Esophagus squamous epithelium (tissue), 5 donors: ENCODE data around the gene CSGALNACT2. TPM values are rescaled to one million over a fixed set of nuclear protein-coding genes. Genes with fewer than 3 reads are reported as not detected.

Experiments used
- DNase-seq: peaks from one replicate; lab custom pipeline; 2025; lab: John Stamatoyannopoulos, UW
- H3K27ac ChIP-seq, 4 donors: fragments of 200-600 bp; sonication (generic); one replicate each; pipeline ENCODE4 v1.5.1; 2016 to 2019; ENCODE audit warnings: mild to moderate bottlenecking in 1 of 4
- H3K27me3 ChIP-seq, 4 donors: fragments of 200-600 bp; sonication (generic); 1 replicate in 3 of 4; 2 replicates in 1 of 4; pipeline versions ENCODE4 v1.5.1 to v1.6.0; 2017 to 2021; ENCODE audit warnings: antibody characterized with exemption in 1 of 4
- H3K36me3 ChIP-seq, 3 donors: fragments of 200-600 bp; sonication (generic); one replicate each; pipeline ENCODE4 v1.5.1; 2016 to 2019
- H3K4me1 ChIP-seq, 3 donors: fragments of 200-600 bp; sonication (generic); one replicate each; pipeline ENCODE4 v1.5.1; 2017 to 2019
- H3K4me3 ChIP-seq, 4 donors: fragments of 200-600 bp; sonication (generic); 1 replicate in 3 of 4; 2 replicates in 1 of 4; pipeline ENCODE4 v1.5.1; 2016 to 2019; ENCODE audit warnings: mild to moderate bottlenecking in 2 of 4, moderate library complexity in 1 of 4
- H3K9me3 ChIP-seq, 3 donors: fragments of 200-600 bp; sonication (generic); one replicate each; pipeline ENCODE4 v1.5.1; 2016 to 2019
- CTCF ChIP-seq, 6 experiments: fragments of 450-650 bp in 4 of 6; fragments of 200-600 bp in 2 of 6; sonication (generic) in 2 of 6; IDR thresholded peaks; one replicate each; pipeline ENCODE4 v1.5.1; 2016 to 2019; ENCODE audit warnings: antibody characterized with exemption in 6 of 6, mild to moderate bottlenecking in 4 of 6, moderate library complexity in 4 of 6
- POLR2A ChIP-seq, 4 donors: fragments of 450-650 bp; IDR thresholded peaks; one replicate each; pipeline ENCODE4 v1.6.1; 2017; ENCODE audit warnings: antibody characterized with exemption in 4 of 4, mild to moderate bottlenecking in 4 of 4, moderate library complexity in 3 of 4
- WGBS, 2 donors: methylation state at CpG; one replicate each; pipeline ENCODE4 v1.1.5; 2018; 5-methylcytosine and 5-hydroxymethylcytosine counted together
- intact Hi-C: fragments of 100-400 bp; cut with DNase I; formaldehyde crosslinking; loops from one replicate; pipeline ENCODE4 v1.15.0; 2022
- total RNA-seq, 4 donors: library from RNA; depleted of rRNA; stranded (reverse); fragments of >200 nt; gene quantifications; one replicate each; pipeline ENCODE4 v1.1.0, GENCODE V29; 2016
- donor health status: DM: yes; HTN: yes; CAD: no.

Gene CSGALNACT2
- total RNA-seq, 4 donors from 2014 or later: 2.8 to 18.5 (median 6.8) TPM

- intact Hi-C loops: no loop called here
- DNase-seq: no peak
- 58 to 70% methylated on average over 2 of the region's 2 CpGs for WGBS, 2 donors
- H3K36me3 ChIP-seq: no peaks in the 10 kb centered on the region
- H3K4me3 ChIP-seq: no peak overlapping the region
- H3K27ac ChIP-seq: no peak overlapping the region
- peaks cover 0 to 26% (median 12%) of the 10 kb centered on the region in 3 donors for H3K4me1 ChIP-seq
- TF ChIP-seq CTCF (IDR thresholded peaks at IDR 0.05) (no peak), POLR2A (IDR thresholded peaks at IDR 0.05) (no peak)
- H3K27me3 ChIP-seq: no peaks in the 10 kb centered on the region
- peaks cover 0 to 7% (median 0%) of the 10 kb centered on the region in 3 donors for H3K9me3 ChIP-seq
Observed at GRCh38 chr10:43151371-43151770, 13.1 kb downstream of the CSGALNACT2 start.

GRCh38 chr10:43153901-43154300 is 15.7 kb downstream of the CSGALNACT2 start:
- no peaks in the 10 kb centered on the region for H3K27me3 ChIP-seq
- H3K4me1 ChIP-seq: peaks cover 0 to 34% (median 15%) of the 10 kb centered on the region in 3 donors
- 57 to 68% methylated on average over 2 of the region's 2 CpGs for WGBS, 2 donors
- intact Hi-C loops: no loop called here
- H3K4me3 ChIP-seq: no peak overlapping the region
- TF ChIP-seq CTCF (IDR thresholded peaks at IDR 0.05): no peak
- H3K36me3 ChIP-seq: no peaks in the 10 kb centered on the region
- H3K9me3 ChIP-seq: peaks cover 0 to 4% (median 0%) of the 10 kb centered on the region in 3 donors
- no peak overlapping the region for H3K27ac ChIP-seq
- no peak for DNase-seq

- no peak for TF ChIP-seq CTCF (IDR thresholded peaks at IDR 0.05)
- no peak for TF ChIP-seq POLR2A (IDR thresholded peaks at IDR 0.05)
- no peak overlapping the region for H3K4me3 ChIP-seq
- peaks cover 0 to 44% (median 23%) of the 10 kb centered on the region in 3 donors for H3K4me1 ChIP-seq
- WGBS, 2 donors: 86 to 94% methylated on average over 2 of the region's 2 CpGs
- H3K36me3 ChIP-seq: no peaks in the 10 kb centered on the region
- no peak overlapping the region for H3K27ac ChIP-seq
- no peak for DNase-seq
- intact Hi-C loops: no loop called here
- H3K9me3 ChIP-seq: no peaks in the 10 kb centered on the region
- no peaks in the 10 kb centered on the region for H3K27me3 ChIP-seq
Observed at GRCh38 chr10:43155221-43155620, 17.0 kb downstream of the CSGALNACT2 start.

GRCh38 chr10:43155741-43156140 is 17.5 kb downstream of the CSGALNACT2 start:
- intact Hi-C loops: no loop called here

More at GRCh38 chr10:43155741-43156140, 17.5 kb downstream of the CSGALNACT2 start:
- 83 to 97% methylated on average over 1 of the region's 1 CpG for WGBS, 2 donors
- TF ChIP-seq POLR2A (IDR thresholded peaks at IDR 0.05) (no peak), CTCF (IDR thresholded peaks at IDR 0.05) (no peak)
- H3K36me3 ChIP-seq: no peaks in the 10 kb centered on the region
- no peaks in the 10 kb centered on the region for H3K27me3 ChIP-seq
- H3K9me3 ChIP-seq: no peaks in the 10 kb centered on the region
- H3K4me3 ChIP-seq: no peak overlapping the region
- DNase-seq: no peak
- H3K4me1 ChIP-seq: peaks cover 0 to 49% (median 25%) of the 10 kb centered on the region in 3 donors
- H3K27ac ChIP-seq: no peak overlapping the region
